Sciatic nerve (tissue), 2 donors: Measurements from ENCODE around the gene FSTL1. TPM values are rescaled to one million over a fixed set of nuclear protein-coding genes. Genes with fewer than 3 reads are reported as not detected.

ENCODE experiments used
- ATAC-seq: fragments of 200-7000 bp; cut with Tn5 transposase; one replicate; pipeline ENCODE4 v1.9.1; 2020; ENCODE audit warnings: mild to moderate bottlenecking, moderate library complexity
- DNase-seq: peaks from one replicate; pipeline ENCODE4 v3.0.0-alpha.2; 2020; ENCODE audit warnings: low spot score
- intact Hi-C: fragments of 100-400 bp; cut with DNase I; formaldehyde crosslinking; loops from one replicate; pipeline ENCODE4 v1.14.2; 2022
- total RNA-seq: library from RNA; stranded (reverse); fragmentation: NEBNext Ultra II Directional; extraction: Animal tissue kit (Norgen Biotek cat#: 25700); gene quantifications from one replicate; pipeline ENCODE4 v1.2.1, GENCODE V29; 2021
- donor health status: DM: no; HTN: no; CAD: no.
- donor health status: DM: no; HTN: no; CAD: no.

FSTL1 gene
- total RNA-seq, 1 donor from 2014 or later: 480 TPM

DNA sequence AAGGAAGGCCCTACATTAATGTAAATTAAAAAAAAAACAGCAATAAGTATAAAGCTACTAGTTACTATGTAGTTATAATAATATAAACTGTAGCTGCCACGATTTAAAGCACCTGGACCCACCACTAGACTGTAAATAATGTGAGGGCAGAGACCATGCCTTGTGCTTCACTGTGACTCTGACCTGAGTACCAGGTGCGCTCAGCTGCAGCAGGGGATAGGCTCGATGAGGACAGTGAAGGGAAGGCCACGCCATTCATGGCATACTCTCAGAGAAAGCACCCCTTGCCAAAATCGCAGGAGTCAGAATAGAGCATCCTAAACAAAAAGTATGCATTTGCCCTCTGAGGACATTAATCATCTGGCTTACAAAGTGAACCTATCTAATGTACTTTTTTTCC, 5.1 kb downstream of the FSTL1 start:
- intact Hi-C loops: no loop called here
- ATAC-seq: no peak

DNA sequence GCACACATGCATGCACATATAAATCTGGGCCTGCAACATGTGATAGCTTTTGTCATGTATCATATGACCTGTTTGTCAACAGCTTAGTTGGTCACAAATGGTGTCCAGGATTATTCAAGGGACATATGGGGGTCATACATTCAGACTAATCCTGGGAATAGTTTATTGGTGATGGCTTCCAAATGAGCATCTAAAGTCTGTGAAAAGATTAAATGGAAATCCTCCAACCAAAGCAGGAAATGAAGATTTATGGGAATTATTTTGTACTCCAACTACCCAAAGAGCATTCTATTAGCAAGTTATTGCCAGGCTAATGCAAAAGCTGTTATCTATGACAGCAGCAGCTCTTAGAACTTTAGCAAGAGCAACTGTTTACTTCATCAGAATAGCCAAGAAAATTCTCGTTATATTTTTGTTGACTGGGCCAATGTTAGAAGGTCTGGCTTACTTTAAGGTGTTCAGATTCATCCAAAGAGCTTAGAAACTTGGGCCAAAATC, 7.1 kb downstream of the FSTL1 start:
- no peak for DNase-seq
- ATAC-seq: no peak
- intact Hi-C loops: no loop called here

More for the DNA sequence above, 5.1 kb downstream of the FSTL1 start:
- DNase-seq: no peak

DNA sequence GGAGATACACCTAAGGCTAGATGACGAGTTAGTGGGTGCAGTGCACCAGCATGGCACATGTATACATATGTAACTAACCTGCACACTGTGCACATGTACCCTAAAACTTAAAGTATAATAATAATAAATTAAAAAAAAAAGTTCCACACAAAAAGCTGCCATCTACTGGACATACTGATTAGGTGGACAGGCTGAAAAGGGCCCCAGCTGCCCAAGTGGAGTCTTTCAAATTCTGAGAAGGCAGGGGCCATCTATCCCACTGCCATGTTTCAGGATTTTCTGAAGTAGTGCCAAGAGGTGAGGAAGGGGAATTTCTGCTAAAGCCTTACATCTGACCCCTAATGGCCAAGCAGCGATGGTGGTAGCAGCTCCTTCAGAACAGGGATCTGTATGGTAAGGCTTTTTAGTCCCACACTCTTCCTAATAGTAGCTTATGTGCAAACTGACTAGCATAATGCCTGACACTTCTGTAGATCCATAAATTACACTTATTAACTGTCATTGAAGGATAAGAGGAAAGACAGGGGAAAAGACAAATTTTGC, 7.7 kb downstream of the FSTL1 start:
- DNase-seq (no peak), ATAC-seq (no peak)
- intact Hi-C loops: no loop called here

DNA sequence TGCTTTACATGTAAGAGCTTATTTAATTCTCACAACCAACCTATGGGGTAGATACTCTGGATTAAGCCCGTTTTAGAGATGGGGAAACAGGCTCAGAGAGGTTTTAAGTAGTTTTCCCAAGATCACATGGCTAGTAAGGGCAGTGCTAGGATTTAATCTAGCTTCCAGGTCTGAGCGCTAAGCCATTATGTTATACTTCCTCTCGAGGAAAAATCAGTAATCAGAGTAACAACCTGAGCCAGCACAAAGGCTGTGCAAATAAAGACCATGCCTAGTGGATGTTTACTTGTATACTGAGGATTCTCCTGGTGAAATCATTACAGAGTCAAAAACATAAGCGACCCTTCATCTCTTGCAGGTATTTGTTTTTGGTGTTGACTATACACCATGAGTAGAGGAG, 9.0 kb downstream of the FSTL1 start:
- ATAC-seq: no peak
- intact Hi-C loops: no loop called here
- no peak for DNase-seq

DNA sequence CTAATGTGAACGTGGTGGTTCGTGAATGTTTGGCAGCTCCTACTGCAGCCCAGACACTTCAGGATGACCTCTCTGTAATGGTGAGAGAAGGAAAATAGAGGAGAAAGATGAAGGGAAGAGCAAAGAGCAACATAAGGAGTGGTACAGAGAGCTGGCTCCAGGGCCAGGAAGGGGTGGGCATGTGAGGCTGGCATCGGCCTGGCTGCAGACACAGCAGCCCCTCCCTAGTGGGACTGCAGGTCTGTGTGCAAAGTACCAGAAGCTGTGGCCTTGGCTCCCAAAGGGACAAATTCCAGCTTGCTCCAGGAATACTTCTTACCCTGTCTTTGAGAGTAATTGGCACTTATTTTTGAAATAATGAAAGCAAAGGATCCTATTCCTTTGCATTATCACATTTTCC, 10.0 kb downstream of the FSTL1 start:
- no peak for DNase-seq
- no peak for ATAC-seq

DNA sequence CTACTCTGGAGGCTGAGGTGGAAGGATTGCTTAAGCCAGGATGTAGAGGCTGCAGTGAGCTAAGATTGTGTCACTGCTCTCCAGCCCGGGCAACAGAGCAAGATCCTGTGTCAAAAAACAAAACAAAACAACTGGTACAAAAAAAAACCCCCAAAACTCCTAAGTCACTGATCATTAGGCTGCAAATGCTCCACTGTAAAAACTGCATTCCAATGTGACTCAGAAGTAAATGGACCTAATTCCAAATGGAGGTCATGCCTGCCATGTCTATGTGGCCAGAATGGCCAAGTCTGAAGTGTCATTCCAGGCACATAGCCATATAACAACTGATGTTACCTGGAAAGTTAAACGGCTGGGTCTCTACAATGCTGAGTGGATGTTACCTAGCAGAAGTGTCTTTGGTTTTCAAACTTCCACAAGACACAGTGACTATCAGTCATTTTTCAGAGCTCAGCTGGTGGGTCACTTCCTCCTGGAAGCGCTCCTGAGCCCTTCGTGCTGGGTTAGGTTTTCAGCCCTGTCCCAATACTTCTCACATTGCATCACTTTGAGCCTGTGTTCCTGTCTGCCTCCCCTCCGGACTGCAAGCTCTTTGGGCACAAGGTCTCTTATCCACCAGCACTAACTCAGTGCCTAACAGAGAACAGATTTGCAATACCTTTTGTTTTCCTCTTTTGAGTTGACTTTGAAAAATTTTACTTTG, 10.6 kb downstream of the FSTL1 start:
- no peak for ATAC-seq
- intact Hi-C loops: no loop called here
- no peak for DNase-seq

More for the DNA sequence above, 10.0 kb downstream of the FSTL1 start:
- intact Hi-C loops: no loop called here

DNA sequence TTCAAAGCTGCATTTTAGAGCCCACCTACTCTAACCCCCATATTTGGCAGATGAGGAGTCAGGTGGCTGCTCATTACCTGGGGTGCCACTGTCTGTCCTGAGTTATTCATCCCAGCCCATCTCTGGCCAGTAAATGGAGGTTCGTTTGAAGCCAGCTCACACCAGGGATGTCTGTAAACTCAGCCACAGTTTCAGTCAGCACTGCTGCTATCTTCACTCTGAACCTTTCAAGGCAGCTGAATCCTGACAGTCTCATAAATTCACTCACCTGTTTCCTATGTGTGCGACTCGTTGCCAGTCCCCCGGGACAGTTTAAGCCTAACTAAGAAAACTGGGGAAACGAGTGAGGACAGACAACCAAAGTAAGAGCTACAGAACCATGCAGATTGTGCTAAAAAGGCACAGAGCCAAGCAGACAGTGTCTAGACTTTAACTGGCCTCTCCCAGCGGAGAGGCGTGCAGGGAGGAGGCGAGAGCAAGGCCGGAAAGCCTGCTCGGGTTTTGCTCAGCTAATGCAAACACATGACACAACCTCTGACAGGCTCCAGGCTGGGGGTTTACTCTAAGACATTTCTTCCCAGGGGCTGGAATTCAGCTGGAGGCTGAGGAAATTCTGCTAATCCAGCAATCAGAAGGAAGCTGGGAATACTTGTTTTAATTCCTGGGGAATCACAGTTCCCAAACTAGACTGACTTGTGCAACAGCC, 12.0 kb downstream of the FSTL1 start:
- ATAC-seq: peak; percentile 89
- peak; percentile 67 for DNase-seq
- intact Hi-C loops: no loop called here

DNA sequence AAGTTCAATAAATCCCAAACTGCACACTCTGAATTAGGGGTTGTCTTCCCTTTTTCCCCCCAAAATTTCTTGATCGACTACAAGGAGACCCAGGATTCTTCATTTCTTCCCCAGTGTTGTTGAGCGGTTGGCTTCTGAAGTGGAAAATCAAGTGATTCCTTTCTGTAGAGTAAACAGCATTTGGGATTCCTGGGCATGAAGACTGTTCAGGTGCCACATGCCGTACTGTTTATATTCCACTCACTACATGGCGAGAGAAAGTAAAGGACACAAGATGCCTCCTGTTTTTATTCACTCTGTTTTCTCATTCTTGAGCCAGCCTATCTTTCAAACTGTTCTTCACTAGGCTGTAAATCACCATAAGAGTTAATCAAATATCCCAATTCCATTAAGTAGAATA, 12.6 kb downstream of the FSTL1 start:
- intact Hi-C loops: no loop called here
- DNase-seq (no peak), ATAC-seq (no peak)

DNA sequence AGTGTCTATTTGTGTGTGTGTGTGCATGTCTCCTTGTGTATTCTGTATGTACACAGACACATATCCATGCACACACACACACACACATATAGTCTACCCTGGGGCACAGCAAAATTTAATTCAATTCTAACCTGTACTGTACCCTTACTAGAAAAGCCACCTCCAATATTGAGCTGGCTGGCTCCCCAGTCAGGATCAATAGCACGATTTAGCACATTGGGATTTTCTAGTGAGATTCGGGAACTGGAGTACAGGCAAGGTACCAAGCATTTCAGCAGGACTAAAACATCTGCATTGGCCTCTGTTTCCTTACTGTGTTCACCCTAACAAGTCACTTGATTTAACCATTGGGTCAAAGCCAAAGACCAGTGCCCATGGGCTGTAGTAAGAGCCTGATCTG, 13.2 kb downstream of the FSTL1 start:
- no peak for ATAC-seq
- intact Hi-C loops: no loop called here

DNA sequence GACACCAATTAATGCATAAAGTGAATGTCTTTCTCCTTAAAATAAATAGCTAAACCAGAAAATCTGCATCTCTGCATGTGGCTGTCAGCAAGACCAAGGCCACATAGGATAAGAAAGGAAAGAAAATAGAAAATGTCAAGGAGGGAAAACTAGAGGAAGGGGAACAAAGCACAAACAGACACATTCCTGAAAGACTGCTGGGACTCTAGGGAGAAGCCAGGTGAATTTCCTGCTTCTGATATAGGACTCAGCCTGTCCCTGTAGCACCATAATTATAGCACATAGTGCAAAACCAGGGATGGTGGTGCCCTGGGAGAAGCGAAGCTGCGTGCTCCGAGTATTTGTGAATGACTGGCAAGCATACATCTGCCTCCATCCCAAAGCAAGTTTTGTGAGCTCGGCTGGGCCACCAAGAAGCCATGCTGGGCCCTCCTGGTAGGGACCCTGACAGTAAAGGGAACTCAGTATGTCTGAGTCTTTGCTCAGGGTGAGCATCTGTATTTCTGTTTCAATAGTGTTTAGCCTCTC, 14.2 kb downstream of the FSTL1 start:
- ATAC-seq (no peak), DNase-seq (no peak)
- intact Hi-C loops: no loop called here

More for the DNA sequence above, 13.2 kb downstream of the FSTL1 start:
- no peak for DNase-seq

DNA sequence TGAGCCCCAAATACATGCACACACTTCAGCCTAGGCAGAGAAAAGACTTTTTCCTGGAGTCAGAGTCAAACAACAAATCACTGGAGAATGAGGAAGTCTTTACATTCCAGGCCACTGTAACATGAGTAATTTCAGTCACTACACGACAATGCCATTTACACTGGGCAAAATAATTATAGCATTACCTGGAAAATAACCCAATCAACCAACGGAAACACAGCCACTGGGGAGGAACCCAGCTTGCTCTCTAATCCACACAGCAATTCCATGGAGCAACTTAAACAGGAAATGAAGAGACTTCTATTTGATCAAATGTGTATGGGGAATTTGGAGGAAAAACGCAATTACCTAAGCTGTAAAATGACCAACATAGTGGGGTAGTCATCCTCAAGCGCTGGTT, 15.2 kb downstream of the FSTL1 start:
- ATAC-seq (no peak), DNase-seq (no peak)
- intact Hi-C loops: no loop called here

DNA sequence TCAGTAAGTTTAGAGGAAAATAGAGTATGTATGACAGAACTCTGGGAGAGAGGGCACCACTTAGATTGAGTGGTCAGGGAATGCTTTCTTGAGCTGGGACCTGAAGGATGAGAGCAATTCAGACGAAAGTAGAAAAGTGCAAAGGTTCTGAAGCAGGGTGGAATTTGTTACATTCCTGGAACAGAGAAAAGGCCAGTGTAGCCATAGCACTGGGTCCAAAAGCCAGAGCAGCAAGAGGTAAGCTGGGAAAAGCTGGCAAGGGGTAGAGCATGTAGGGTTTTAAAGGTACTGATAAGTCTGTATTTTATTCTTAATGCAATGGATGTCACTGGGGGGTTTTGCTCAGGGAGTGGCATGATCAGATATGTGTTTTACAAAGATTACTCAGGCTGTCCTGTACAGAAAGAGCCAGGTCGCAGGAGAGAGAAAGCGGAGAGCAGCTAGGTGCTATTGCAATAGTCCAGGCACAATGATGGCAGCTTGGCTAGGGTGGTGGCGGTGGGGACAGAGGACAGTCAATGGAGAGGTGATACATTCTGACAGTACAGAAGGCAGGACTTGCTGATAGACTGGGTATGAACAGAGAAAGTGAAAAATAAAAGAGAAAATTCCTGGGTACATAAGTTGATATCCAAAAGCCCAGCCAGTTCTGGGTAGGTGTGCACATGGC, 17.0 kb downstream of the FSTL1 start:
- intact Hi-C loops: no loop called here
- no peak for ATAC-seq

DNA sequence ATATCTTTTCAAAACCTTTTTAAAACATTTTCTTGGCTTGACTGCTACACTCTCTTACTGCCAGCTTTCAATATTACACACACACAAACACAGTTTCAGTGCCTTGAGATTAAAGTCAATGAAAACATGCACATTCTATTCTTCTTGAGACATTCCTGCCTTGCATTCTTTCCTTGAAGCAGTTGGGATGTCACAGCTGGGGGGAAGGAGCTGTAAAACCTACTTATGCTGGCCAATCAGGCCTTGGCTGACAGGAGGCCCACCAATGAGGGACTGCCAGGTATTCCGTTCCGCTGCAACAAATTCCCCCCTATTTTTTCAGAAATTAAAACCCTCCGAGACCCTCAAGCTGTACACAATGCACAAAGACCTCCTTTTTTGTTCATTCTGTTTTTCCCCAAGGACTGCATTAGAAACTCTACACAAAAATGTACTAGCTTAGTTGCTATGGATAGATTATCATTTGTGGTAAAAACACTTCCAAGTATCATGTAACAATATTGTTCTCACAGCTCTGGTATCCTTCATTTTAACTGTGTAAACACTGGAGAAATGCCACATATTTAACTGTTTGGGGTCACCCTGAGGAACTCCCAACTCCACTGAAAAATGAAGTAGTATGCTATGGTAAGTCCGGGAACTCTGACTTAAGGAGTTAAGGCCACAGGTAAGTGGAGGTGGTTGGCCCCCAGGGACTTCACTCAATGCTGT, 18.5 kb downstream of the FSTL1 start:
- no peak for DNase-seq
- peak; percentile 61 for ATAC-seq
- intact Hi-C loops: no loop called here

More for the DNA sequence above, 17.0 kb downstream of the FSTL1 start:
- DNase-seq: no peak

DNA sequence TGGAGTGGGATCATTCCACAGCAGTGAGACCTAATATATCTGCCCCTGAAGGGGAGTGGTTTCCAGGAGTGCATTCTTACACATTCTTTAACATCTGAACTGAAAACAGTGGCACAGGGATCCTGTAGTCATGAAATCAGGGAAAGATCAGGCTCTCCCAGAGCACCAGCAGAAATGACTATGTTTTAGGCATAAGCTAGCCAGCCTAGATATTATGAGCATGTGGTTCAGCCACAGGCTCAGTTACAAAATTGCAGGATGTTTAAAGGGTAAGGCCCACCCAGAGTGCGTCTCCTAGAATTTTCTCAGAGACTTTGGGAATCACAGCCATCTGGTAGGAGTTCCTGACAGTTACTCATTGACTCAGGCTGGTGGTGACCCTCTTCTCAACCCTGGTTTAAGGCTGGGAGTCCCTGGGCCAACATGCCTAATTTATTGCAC, 20.9 kb downstream of the FSTL1 start:
- intact Hi-C loops: no loop called here
- no peak for DNase-seq
- no peak for ATAC-seq

DNA sequence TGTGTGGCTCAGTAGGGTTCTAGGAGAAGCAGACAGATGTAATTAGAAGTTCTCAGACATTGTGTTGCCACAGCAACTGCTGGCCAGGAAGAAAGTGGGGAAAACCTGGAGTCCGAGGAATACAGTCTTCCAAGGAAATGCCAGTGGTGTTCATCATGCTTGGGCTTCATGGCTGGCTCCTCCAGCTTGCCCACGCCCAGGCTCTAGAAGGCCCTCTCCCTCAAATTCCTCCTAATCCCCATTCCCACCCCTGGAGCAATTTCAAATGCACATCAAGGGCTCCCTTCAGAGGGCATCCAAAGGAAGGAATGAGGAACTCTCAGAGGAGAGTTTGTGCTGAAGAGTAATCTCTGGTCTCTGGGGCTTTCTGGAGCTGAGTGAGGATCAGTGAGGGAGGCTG, 21.9 kb downstream of the FSTL1 start:
- DNase-seq: no peak
- intact Hi-C loops: no loop called here
- ATAC-seq: no peak

DNA sequence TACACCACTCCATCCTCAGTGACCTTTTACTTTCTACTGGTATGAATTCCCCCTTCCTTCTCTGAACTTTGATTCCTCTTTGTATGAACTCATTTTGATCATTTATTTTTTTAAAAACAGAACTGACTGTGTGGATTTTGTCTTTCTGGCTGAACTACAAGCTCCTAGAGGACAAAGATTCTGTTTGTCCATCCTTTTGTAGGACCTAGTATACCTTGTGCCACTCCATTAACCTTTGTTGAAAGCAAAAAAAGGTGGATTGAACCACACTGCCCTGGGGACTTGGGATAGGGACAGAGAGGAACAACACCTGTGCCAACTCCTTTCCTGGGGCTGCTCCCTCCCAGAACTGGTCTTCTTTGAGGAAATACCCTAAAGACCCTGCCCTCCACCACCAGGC, 23.6 kb downstream of the FSTL1 start:
- intact Hi-C loops: no loop called here
- ATAC-seq: no peak
- DNase-seq: no peak

DNA sequence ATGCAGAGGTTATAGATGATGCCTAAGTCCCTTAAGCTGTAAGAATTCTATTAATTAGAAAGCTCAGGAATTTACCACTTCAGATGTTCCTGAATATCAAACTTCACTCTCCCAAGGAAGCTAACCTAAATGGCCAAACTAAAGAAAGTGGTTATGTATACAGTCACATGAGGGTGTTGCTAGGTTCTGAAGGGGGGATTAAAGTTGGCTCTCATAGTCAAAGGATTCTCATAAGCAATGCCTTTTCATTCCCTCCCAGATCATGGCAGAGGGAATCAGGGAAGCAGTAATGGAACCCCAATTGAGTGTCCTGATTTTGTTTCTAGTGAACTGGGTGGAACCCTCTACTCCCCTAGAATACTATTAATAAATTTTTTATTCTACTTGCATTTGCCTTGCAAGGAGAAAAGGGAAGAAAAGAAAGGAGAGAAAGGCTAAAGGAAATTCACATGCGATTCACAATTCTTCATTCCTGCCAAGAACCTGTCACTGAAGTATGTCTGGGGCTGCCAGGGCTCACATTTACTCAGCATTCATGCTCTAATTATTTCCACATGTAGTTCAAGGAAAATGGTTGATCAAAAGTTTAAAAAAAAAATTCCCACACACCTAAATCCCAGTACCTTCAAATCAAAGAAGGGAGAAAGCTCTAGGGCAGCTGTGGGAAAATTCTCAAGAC, 25.1 kb downstream of the FSTL1 start:
- DNase-seq (no peak), ATAC-seq (peak; percentile 72)
- intact Hi-C loops: no loop called here

DNA sequence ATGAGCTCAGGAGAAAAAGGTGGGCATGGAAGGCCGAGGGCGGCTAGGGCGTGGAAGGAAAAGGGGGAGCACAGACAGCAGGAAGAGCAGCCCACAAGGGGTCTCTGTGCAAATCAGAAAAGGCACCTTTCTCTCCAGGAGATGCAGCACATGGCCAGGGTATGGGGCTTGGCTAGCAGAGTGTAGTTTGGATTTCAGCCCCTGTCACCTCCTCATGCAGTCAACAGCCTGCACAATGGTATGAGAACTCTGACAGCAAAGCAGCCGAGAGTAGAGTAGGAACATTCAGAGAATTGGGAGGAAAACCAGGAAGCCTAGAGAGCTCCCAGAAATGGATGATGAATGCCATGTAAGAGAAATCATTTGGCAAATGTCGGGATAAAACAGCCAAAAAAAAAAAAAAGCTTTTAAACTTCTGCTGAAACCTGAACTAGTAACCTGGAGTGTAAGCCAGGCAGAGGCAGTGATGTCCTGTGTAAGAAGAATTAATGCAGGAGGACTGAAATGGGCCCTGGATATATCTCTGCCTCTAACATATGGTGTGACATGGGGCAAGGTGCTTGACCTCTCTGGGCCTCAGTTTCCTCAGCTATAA, 25.7 kb downstream of the FSTL1 start:
- ATAC-seq (no peak), DNase-seq (no peak)
- intact Hi-C loops: loop anchor here (5.0 kb wide), 1 partner anchor 82 kb away; no protein-coding TSS in a partner anchor
